ENCODE results near the gene EIF4ENIF1. TPM values are rescaled to one million over a fixed set of nuclear protein-coding genes. Genes with fewer than 3 reads are reported as not detected.
"Not testable (repeated sequence)": the region's sequence is repeated elsewhere in the genome, so short reads cannot be mapped to it uniquely, and the experiment has no call there.

Gene EIF4ENIF1
- total RNA-seq, 2 donors from 2014 or later, result 21.8 to 24.7 TPM

DNA sequence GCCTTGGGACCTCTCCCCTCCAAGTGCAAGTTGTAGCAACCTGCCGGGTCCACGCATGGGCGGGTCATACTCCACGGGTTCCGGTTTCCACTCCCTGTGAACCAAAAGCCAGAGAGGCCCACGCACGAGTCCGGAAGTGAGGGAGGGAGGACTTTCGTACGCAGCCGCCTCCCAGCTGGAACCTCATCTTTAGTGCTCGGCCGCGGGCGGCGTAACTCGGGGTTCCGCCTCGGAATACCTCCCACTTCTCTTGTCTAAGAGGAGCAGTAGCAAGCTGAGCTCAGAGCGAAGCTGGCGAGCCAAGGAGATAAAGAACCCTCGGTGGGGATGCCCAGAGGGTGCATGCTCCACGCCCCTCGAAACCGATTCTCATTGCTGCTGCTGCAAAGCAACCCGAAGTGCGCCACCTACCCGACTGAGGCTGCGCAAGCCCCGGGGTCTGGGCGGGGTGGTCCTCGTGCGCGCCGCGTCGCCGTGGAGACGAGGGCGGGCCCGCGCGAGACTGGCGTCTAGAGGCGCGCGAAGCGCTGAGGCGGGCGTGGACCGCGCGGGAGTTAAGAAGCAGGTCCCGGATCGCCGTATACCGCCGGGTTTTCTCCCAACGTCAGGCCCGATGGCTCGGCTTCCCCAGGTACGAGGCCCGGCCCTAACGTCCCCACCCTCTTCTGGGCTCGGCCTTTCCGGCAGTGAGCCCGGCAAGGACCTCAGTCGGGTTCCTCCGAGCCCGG lies 6.5 kb upstream of the EIF4ENIF1 start, which contains the start of gene SFI1:
TSS of gene SFI1 (plus strand) at position 530 of the 728 bp plus-strand sequence. CDS start 11,749 bp downstream, outside the sequence.
- ATAC-seq, result peak; percentile 97 to 99
- intact Hi-C loops (cut with DNase I), result loop anchor here in 1 of 2 donors (10.0 kb wide), 1 partner anchor 151 kb away; the partner anchor contains the start of gene PATZ1

DNA sequence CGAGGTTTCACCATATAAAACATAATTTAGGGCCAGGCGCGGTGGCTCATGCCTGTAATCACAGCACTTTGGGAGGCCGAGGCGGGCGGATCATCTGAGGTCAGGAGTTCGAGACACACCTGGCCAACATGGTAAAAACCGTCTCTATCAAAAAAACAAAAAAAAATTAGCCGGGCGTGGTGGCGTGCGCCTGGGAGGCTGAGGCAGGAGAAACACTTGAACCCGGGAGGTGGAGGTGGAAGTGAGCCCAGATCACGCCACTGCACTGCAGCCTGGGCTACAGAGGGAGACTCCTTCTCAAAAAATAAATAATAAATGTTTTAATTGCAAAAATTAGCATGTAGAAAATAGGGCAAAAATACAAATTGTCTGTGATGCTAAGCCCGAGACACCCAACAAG lies 5.7 kb upstream of the EIF4ENIF1 start:
- intact Hi-C loops (cut with DNase I), result loop anchor here in 1 of 2 donors (10.0 kb wide), 1 partner anchor 151 kb away; the partner anchor contains the start of gene PATZ1
- ATAC-seq (no peak), DNase-seq (no peak)

More for the DNA sequence above, 6.5 kb upstream of the EIF4ENIF1 start, which contains the start of gene SFI1:
- peak; percentile 94 for DNase-seq

DNA sequence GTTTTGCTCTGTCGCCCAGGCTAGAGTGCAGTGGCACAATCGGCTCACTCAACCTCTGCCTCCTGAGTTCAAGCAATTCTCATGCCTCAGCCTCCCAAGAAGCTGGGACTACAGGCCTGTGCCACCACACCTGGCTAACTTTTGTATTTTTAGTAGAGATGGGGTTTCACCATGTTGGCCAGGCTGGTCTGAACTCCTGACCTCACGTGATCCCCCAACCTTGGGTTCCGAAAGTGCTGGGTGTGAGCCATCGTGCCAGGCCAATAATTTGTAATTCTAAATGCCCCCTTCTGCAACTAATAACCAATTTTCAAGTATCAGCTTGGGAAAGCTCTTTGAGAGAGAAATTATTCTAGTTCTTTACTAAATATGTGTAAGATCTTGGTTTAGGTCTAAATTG lies 3.7 kb upstream of the EIF4ENIF1 start:
- intact Hi-C loops (cut with DNase I), result loop anchor here in 1 of 2 donors (10.0 kb wide), 1 partner anchor 149 kb away; the partner anchor contains the start of gene PATZ1
- ATAC-seq, DNase-seq: not testable (repeated sequence)

DNA sequence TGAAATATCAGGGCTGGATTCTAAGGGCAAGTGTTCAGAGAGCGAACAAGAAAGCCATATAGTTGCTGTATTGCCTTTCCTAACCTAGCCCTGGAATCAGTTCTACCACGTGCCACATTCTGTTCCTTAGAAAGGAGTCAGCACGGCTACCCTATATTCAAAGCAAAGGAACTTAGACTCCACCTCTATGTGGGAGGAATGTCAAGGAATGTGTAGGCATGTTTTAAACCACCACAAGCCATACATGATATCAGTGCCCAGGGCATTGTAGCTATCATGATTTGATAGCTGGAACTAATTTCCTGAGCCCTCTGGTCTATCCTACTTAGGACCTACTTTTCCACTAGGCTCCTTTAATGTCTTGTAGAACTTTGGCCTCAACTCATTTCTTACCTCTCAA lies 2.5 kb upstream of the EIF4ENIF1 start:
- intact Hi-C loops (cut with DNase I), result loop anchor here in 1 of 2 donors (10.0 kb wide), 1 partner anchor 147 kb away; the partner anchor contains the start of gene PATZ1
- DNase-seq (no peak), ATAC-seq (no peak)

DNA sequence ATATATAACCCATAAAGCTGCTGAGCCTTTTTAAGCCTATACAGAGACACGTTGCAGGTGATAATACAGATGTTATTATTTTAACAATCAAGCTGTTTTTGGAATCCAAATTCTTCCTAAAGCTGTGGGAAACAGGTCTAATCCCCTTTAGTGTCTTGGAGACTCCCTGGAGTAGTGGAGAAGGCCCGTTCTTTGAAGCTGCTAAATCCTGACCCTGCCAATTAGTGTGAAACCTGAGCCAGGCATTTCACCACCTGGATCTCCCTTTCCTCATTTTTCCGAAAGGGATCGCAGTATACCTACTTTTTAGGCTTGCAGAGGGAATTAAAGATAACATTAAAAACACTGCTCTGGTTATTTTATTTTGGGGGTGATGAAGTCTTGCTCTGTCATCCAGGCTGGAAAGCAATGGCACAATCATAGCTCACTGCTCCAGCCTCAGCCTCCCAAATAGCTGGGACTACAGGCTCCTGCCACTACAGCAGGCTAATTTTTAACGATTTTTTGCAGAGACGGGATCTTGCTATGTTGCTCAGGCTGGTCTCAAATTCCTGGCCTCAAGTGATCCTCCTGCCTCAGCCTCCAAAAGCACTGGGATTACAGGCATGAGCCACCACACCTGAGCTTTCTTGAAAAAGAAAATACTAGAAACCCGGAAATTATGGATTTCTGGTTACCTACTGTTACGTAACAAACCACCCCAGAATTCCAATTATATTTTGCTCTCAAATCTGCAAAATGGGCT lies 1.7 kb upstream of the EIF4ENIF1 start:
- intact Hi-C loops (cut with DNase I), result loop anchor here in 1 of 2 donors (10.0 kb wide), 1 partner anchor 147 kb away; the partner anchor contains the start of gene PATZ1
- ATAC-seq (no peak), DNase-seq (no peak)

DNA sequence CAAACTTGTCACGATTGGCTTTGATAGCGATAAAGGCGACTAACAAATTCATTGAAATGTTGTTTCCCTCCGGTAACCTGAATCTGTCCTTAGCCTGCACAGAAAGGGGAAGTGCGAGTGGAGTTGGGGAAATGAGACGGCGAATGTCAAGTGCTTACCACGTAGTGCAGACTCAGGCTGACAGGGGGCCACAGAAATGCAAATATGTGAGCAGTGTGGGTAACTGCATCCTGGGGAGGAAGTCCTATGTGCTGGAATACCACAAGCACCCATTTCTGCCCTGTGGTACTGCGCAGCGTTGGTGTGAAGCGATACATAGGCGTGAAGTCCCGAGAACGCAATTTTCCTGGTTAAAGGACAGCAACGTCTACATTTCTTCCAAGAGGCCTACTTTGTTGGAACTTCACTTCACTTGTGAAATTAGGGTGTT lies 869 bp upstream of the EIF4ENIF1 start:
- intact Hi-C loops (cut with DNase I), result loop anchor here in 1 of 2 donors (10.0 kb wide), 1 partner anchor 146 kb away; the partner anchor contains the start of gene PATZ1
- peak; percentile 51 for DNase-seq
- peak; percentile 46 to 67 for ATAC-seq

DNA sequence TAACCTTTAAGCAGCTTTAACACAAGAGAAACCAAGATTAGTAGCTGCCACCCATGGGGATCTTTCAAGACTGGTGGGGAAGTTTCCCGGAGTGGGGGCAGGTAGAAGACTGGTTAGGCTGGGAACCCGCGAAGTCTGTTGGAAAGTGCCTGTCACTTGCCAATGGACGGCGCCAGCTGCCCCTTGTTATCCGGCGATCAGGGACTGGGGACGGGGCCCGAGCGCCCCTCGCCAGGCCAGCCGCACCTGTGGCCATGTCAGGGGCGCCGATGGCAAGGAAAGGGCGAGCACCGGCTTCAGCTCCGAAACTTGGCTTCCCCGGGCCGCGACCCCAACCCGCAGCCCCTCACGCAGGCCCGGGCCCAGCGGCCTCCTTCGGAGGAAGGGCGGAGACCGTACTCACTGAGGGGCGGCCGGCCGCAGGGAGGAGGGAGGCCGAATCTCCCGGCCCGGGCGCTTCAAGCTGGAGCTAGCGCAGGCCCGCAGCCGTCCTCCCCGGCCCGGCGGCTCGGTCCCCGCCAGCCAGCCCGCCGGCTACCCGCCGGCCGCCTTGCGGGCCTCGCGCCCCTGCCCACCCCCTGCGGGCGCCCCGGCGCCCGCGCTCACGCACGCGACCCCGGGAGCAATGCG lies 539 bp downstream of the EIF4ENIF1 start:
- DNase-seq (peak; percentile 47), ATAC-seq (peak; percentile 24 to 37)
- intact Hi-C loops (cut with DNase I), result no loop called here

DNA sequence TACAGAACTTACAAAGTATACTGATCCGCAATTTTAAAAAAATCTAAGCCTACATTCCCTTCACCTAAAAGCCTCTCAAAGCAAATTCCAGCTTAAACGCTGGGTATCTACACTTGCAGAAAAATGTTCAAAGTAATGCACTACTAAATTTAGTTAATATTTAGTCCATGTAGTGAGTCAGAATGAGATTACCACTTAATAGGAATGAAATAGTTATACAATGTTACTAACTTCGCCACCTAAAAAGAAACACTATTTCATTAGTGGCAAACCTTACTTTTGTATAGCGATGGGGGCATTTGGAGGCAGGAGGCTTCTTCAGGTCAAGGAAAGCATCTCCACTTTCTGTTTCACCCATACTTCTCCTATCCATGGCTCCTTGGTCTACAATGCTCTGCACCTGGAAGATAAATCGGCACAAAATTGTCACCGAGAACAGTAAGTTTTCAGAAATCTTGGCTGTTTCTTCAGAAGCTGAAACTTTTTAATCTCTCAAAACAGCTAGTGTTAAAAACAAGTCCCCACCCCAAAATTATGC lies 1.2 kb downstream of the EIF4ENIF1 start:
- intact Hi-C loops (cut with DNase I), result no loop called here
- DNase-seq (no peak), ATAC-seq (no peak)

DNA sequence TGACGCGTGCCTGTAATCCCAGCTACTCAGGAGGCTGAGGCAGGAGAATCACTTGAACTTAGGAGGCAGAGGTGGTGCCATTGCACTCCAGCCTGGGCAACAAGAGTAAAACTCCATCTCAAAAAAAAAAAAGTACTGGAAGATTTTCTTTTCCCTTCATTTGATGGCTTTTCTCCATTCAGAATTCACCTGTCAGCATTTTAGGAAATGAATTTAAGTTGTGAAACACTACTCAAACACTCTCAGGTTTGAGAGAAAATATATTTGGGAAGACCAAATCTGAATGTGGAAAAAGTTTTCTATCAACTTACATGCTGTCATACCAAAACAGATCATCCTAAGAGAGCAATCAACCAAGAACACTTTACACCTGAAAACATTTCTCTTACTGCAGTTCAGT lies 2.7 kb downstream of the EIF4ENIF1 start:
- intact Hi-C loops (cut with DNase I), result no loop called here
- ATAC-seq (no peak), DNase-seq (no peak)

DNA sequence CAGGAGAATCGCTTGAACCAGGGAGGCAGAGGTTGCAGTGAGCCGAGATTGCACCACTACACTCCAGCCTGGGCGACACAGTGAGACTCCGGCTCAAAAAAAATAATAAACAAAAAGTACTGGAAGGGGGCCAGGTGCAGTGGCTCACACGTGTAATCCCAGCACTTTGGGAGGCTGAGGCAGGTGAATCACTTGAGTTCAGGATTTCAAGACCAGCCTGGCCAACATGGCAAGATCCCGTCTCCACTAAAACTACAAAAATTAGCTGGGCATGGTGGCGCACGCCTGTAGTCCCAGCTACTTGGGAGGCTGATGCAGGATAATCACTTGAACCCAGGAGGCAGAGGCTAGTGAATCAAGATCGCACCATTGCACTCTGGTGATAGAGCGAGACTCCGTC lies 3.3 kb downstream of the EIF4ENIF1 start:
- ATAC-seq; intact Hi-C loops (cut with DNase I); DNase-seq: not testable (repeated sequence)

DNA sequence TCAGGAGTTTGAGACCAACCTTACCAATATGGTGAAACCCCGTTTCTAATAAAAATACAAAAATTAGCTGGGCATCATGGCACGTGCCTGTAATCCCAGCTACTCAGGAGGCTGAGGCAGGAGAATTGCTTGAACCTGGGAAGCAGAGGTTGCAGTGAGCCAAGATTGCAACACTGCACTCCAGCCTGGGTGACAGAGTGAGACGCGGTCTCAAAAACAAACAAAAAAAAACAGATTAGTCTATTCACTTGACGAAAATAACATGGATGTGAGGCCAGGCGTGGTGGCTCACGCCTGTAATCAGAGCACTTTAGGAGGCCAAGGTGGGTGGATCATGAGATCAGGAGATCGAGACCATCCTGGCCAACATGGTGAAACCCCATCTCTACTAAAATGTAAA lies 7.2 kb downstream of the EIF4ENIF1 start:
- intact Hi-C loops (cut with DNase I); ATAC-seq; DNase-seq: not testable (repeated sequence)

DNA sequence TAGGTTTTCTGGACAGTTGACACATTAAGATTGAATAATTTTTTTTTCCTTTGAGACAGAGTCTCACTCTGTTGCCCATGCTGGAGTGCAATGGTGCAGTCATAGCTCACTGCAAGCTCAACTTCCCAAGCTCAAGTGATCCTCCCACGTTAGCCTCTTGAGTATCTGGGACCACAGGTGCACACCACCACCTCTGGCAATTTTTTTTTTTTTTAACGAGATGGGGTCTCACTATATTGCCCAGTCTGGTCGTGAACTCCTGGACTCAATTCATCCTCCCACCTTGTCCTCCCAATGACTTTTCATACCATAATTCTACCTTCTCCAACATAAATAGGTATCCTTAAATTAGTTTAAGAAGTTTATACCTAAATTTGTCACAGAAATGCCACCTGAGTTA lies 8.5 kb downstream of the EIF4ENIF1 start:
- DNase-seq (no peak), ATAC-seq (no peak)
- intact Hi-C loops (cut with DNase I), result no loop called here

DNA sequence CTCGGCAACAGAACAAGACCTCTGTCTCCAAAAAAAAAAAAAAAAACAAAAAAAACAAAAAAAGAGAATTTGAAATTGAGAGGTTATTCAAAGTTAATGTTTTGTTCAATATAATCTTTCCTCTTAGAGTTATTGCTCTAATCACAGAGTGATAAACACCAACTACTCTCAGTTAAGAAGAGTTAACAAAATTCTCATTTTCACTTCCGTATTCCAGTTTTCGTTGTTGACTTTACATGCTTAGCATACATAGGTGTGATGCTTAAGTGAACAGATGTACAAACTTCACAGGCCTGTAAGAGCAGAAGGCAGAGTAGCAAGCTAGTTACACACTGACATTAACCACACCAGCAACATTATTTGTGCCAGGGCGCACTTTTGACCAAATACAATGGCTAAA lies 12.3 kb downstream of the EIF4ENIF1 start:
- ATAC-seq (no peak), DNase-seq (no peak)
- intact Hi-C loops (cut with DNase I), result no loop called here

DNA sequence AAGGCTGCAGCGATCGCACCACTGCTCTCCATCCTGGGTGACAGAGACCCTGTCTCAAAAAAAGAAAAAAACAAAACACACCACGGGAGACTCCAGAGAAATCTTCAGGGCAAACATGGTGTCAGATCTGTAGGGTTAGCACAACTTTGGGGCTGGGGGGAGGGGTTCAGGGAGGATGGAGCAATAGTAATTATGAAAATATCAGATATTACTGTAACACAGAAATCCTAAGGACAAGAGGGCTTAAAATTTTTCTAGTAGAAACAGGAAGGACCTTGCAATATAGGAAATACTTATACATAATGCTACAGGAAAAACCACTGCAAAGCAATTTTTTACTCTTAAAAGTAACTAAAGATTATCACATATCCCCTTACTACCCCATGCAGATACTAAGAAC lies 13.8 kb downstream of the EIF4ENIF1 start:
- intact Hi-C loops (cut with DNase I), result no loop called here
- ATAC-seq (no peak), DNase-seq (no peak)

DNA sequence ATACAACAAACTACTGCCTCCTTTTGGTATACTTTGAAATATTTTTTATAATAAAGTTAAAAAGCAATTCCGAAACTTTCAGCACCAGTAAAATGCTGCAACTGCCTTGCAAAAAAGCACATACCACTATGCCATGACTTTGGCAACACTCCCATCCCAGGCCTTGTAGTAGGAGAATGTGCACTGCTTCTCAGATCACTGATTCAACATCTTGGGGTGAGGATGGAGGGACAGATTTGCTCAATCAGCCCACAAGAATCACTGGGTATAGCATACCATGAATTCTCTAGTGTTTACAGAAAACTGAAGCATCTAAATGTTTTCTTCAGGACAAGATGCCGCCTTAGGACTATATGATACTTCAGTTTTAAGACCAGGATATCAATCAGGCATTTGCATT lies 14.9 kb downstream of the EIF4ENIF1 start:
- no peak for ATAC-seq
- no peak for DNase-seq
- intact Hi-C loops (cut with DNase I), result no loop called here

DNA sequence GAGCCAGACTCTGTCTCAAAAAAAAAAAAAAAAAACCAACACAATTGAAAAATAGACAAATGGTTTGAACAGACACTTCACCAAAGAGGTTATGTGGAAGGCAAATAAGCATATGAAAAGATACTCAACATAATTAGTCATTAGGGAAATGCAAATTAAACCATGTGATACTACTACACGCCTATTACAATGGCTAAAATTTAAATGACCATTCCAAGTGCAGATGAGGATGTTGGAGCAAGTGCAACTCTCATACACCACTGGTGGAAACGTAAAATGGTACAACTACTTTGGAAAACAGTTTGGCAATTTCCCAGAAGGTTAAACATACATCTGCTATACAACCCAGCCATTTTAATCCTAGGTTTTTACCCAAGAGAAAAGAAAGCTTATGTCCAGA lies 24.3 kb downstream of the EIF4ENIF1 start:
- DNase-seq, result no peak
- ATAC-seq, result no peak
- intact Hi-C loops (cut with DNase I), result no loop called here

DNA sequence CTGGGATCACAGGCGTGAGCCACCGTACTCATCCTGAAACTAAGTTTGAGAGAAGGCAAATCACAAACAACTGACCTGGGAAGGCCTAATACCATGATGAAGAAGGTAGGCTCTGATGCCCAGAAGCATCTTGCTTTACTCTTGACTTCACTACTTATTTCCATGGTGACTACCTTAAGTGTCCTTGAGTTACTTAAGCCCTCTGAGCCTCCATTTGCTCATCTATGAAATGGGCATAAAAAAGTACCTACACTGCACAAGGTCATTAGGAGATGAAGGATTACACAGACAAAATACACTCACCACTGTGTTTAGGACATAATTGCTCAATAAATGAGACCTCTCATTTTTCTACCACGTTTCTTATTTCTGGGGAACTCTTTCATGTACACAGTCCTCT lies 27.9 kb downstream of the EIF4ENIF1 start:
- intact Hi-C loops (cut with DNase I), result no loop called here
- no peak for ATAC-seq
- no peak for DNase-seq

DNA sequence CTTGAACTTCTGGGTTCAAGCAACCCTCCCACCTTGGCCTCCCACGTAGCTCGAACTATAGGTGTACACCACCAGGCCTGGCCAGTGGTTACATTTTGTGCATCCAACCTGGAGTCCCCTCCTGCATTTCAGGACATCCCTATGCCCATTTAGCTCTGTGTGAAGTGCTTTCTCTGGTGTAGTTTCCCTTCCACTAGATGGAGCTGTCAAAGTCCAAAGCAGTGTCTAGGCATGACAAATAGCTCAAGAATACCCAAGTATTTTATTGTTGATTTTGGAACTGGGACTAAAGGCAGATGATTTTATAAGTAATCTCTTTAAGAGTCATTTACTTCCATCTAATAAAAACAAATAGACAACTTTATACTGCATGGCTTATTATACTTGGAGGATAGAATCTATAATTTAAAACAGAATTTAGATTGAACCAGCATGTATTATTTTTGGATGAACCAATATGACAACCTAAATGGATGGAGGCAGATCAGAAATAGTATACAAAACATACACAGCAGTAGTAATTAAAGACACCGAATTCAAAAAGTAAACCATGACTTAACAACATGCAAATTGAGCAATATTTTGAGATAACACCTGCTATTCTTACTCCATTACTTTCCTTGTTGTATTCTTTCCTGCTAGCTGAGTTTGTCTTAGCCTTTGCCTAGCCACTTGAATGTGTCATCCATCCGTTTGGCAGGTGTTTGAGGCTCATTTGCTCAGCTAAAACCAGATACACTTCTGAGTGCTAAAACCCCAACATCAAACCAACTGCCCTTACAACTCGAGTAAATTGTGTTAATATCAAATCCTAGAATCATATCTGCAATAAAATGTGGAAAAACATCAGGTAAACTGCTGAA lies 37.7 kb downstream of the EIF4ENIF1 start:
- peak in 1 of 2 donors; percentile 48 for ATAC-seq

More for the DNA sequence above, 37.7 kb downstream of the EIF4ENIF1 start:
- no peak for DNase-seq
- intact Hi-C loops (cut with DNase I), result no loop called here

All from left cardiac atrium (tissue), 4 donors.